22Rv1 (cell line): ENCODE data around the gene ACER1.

Source experiments
- CTCF ChIP-seq: fragments of 450-650 bp; IDR thresholded peaks from 2 replicates; pipeline ENCODE4 v1.5.1; 2017; ENCODE audit warnings: mild to moderate bottlenecking
- ZFX ChIP-seq: fragments of 450-650 bp; IDR thresholded peaks from 2 replicates; pipeline ENCODE4 v1.6.1; 2017; ENCODE audit warnings: antibody characterized with exemption, borderline replicate concordance

GRCh38 chr19:6379744-6380143, 46.3 kb upstream of the ACER1 start:
- TF ChIP-seq CTCF (no peak), ZFX (no peak)
